Measurements from ENCODE around the gene DIO3.
A peak's percentile ranks its signal among the peaks of the same experiment; 100 is the strongest.

GRCh38 chr14:101563654-101564443 is 2.6 kb downstream of the DIO3 start:
- TF ChIP-seq CTCF (conservative IDR thresholded peaks at IDR 0.05; ENCODE audit: low read depth, low read length) (no peak), EZH2 (IDR thresholded peaks at IDR 0.05; ENCODE audit: borderline replicate concordance, low read depth, low read length, poor library complexity, severe bottlenecking) (peak; percentile 16)
